ENCODE results near the gene TMEM109.

Gene TMEM109

DNA sequence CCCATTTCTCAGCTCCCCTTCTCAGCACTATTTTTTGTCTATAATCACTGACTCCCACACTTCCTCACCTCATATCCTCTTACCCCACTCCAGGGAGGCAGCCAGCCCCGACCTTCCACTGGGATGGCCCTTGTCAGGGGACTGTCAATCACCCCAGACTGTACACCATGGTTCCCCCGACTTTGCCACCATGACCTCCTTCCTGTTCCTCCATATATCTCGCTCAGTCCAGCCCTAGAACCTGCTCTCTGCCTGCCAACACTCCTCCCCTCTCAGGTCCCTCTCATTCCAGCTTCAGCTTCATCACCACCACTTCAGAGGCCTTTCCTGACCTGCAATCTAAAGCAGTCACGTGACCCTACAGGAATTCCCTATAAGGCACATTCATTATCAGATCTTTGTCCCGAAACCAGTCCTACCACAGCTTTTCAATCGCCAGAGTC lies 24.1 kb upstream of the TMEM109 start:
- in situ Hi-C loops (cut with HindIII; ENCODE audit: low pct_unique_long_range_greater_than_20kb, low sequenced_read_pairs), result no loop called here
- TF ChIP-seq JUND (IDR thresholded peaks at IDR 0.05; ENCODE audit: low read depth), result no peak
- DNase-seq (ENCODE audit: low read depth in 1 of 2, low spot score in 1 of 2), result peak in 1 of 2 experiments; percentile 63

- no peak for TF ChIP-seq JUND (IDR thresholded peaks at IDR 0.05; ENCODE audit: low read depth)
- DNase-seq (ENCODE audit: low read depth in 1 of 2, low spot score in 1 of 2), result no peak
- in situ Hi-C loops (cut with HindIII; ENCODE audit: low pct_unique_long_range_greater_than_20kb, low sequenced_read_pairs), result no loop called here
Observed at GRCh38 chr11:60890696-60891095, 23.3 kb upstream of the TMEM109 start.

DNA sequence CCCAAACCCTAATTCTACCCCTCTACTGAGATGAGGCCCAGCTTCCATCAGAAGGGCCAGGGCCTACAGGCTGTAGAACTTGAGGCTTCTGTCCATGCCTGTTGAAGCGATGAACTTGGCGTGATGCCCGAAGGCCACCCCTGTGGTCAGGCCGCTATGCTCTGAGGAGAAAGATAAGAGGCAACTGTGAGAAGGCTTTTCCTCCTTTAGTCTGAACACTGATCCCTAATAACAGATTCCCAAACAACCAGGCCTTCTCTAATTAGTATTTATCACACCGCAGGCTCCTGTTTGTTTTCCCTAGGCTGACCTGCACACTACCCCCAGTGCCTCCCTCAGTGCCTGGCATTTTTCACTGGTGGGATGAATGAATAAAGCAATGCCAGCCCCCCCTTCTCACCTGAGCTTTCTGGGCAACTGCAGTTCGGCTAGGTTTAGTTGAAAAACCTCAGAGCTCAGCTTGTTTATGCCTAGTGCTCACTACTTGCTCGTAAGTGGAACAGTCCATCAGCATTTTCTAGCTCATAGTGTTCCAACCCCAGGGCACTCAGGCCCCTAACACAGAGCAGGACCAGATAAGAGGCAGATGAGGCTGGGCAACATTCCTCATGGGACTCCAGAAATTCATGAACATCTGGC lies 22.7 kb upstream of the TMEM109 start:
- TF ChIP-seq JUND (IDR thresholded peaks at IDR 0.05; ENCODE audit: low read depth), result no peak
- no peak for DNase-seq (ENCODE audit: low read depth in 1 of 2, low spot score in 1 of 2)
- in situ Hi-C loops (cut with HindIII; ENCODE audit: low pct_unique_long_range_greater_than_20kb, low sequenced_read_pairs), result no loop called here

GRCh38 chr11:60895687-60896086 lies 18.3 kb upstream of the TMEM109 start:
- DNase-seq (ENCODE audit: low read depth in 1 of 2, low spot score in 1 of 2), result no peak
- TF ChIP-seq JUND (IDR thresholded peaks at IDR 0.05; ENCODE audit: low read depth), result no peak
- in situ Hi-C loops (cut with HindIII; ENCODE audit: low pct_unique_long_range_greater_than_20kb, low sequenced_read_pairs), result no loop called here

GRCh38 chr11:60897496-60897895 lies 16.5 kb upstream of the TMEM109 start:
- no peak for DNase-seq (ENCODE audit: low read depth in 1 of 2, low spot score in 1 of 2)
- no peak for TF ChIP-seq JUND (IDR thresholded peaks at IDR 0.05; ENCODE audit: low read depth)
- in situ Hi-C loops (cut with HindIII; ENCODE audit: low pct_unique_long_range_greater_than_20kb, low sequenced_read_pairs), result no loop called here

- no peak for TF ChIP-seq JUND (IDR thresholded peaks at IDR 0.05; ENCODE audit: low read depth)
- peak; percentile 66 to 84 for DNase-seq (ENCODE audit: low read depth in 1 of 2, low spot score in 1 of 2)
- in situ Hi-C loops (cut with HindIII; ENCODE audit: low pct_unique_long_range_greater_than_20kb, low sequenced_read_pairs), result no loop called here
Observed at GRCh38 chr11:60899046-60899936, 14.7 kb upstream of the TMEM109 start.

GRCh38 chr11:60899977-60900376 lies 14.0 kb upstream of the TMEM109 start:
- DNase-seq (ENCODE audit: low read depth in 1 of 2, low spot score in 1 of 2), result no peak
- TF ChIP-seq JUND (IDR thresholded peaks at IDR 0.05; ENCODE audit: low read depth), result no peak
- in situ Hi-C loops (cut with HindIII; ENCODE audit: low pct_unique_long_range_greater_than_20kb, low sequenced_read_pairs), result no loop called here

- no peak for TF ChIP-seq JUND (IDR thresholded peaks at IDR 0.05; ENCODE audit: low read depth)
- DNase-seq (ENCODE audit: low read depth in 1 of 2, low spot score in 1 of 2), result no peak
- in situ Hi-C loops (cut with HindIII; ENCODE audit: low pct_unique_long_range_greater_than_20kb, low sequenced_read_pairs), result no loop called here
Observed at GRCh38 chr11:60900673-60901404, 13.1 kb upstream of the TMEM109 start.

- TF ChIP-seq JUND (IDR thresholded peaks at IDR 0.05; ENCODE audit: low read depth), result no peak
- in situ Hi-C loops (cut with HindIII; ENCODE audit: low pct_unique_long_range_greater_than_20kb, low sequenced_read_pairs), result no loop called here
- no peak for DNase-seq (ENCODE audit: low read depth in 1 of 2, low spot score in 1 of 2)
Observed at GRCh38 chr11:60902625-60903024, 11.3 kb upstream of the TMEM109 start.

- in situ Hi-C loops (cut with HindIII; ENCODE audit: low pct_unique_long_range_greater_than_20kb, low sequenced_read_pairs), result no loop called here
- no peak for TF ChIP-seq JUND (IDR thresholded peaks at IDR 0.05; ENCODE audit: low read depth)
- DNase-seq (ENCODE audit: low read depth in 1 of 2, low spot score in 1 of 2), result peak in 1 of 2 experiments; percentile 44
Observed at GRCh38 chr11:60905047-60905446, 8.9 kb upstream of the TMEM109 start.

- TF ChIP-seq JUND (IDR thresholded peaks at IDR 0.05; ENCODE audit: low read depth), result no peak
- DNase-seq (ENCODE audit: low read depth in 1 of 2, low spot score in 1 of 2), result peak in 1 of 2 experiments; percentile 30
- in situ Hi-C loops (cut with HindIII; ENCODE audit: low pct_unique_long_range_greater_than_20kb, low sequenced_read_pairs), result no loop called here
Observed at GRCh38 chr11:60905551-60906113, 8.3 kb upstream of the TMEM109 start.
